Upper lobe of right lung (tissue), 1 donor: Measurements from ENCODE around the gene ANKRD7. TPM values are rescaled to one million over a fixed set of nuclear protein-coding genes. Genes with fewer than 3 reads are reported as not detected.
A peak's percentile ranks its signal among the peaks of the same experiment; 100 is the strongest.

Experiments used
- ATAC-seq: fragments of 200-7000 bp; cut with Tn5 transposase; one replicate; pipeline ENCODE4 v1.9.1; 2020; ENCODE audit warnings: mild to moderate bottlenecking, moderate library complexity
- DNase-seq: peaks from one replicate; pipeline ENCODE4 v3.0.0-alpha.2; 2020
- H3K27ac ChIP-seq: fragments of 200-600 bp; one replicate; pipeline ENCODE4 v1.8.0; 2022
- H3K27me3 ChIP-seq: fragments of 200-600 bp; one replicate; pipeline ENCODE4 v1.8.0; 2022; ENCODE audit warnings: mild to moderate bottlenecking
- H3K36me3 ChIP-seq: fragments of 200-600 bp; one replicate; pipeline ENCODE4 v1.8.0; 2022
- H3K4me1 ChIP-seq: fragments of 200-600 bp; one replicate; pipeline ENCODE4 v1.8.0; 2022
- H3K4me3 ChIP-seq: fragments of 200-600 bp; one replicate; pipeline ENCODE4 v1.8.0; 2022; ENCODE audit warnings: mild to moderate bottlenecking
- H3K9me3 ChIP-seq: fragments of 200-600 bp; one replicate; pipeline ENCODE4 v1.8.0; 2022
- CTCF ChIP-seq: fragments of 200-600 bp; IDR thresholded peaks from one replicate; pipeline ENCODE4 v1.8.0; 2022; ENCODE audit warnings: antibody characterized with exemption
- intact Hi-C: fragments of 100-400 bp; cut with DNase I; formaldehyde crosslinking; loops from one replicate; pipeline ENCODE4 v1.11.0; 2022
- total RNA-seq: library from RNA; stranded (reverse); fragmentation: NEBNext Ultra II Directional; extraction: Animal tissue kit (Norgen Biotek cat#: 25700); gene quantifications from one replicate; pipeline ENCODE4 v1.2.1, GENCODE V29; 2021
- donor health status: DM: no; HTN: yes; CAD: no; lungs with severe emphysema.

Gene ANKRD7
- total RNA-seq, 1 donor from 2014 or later = not detected

- Histone ChIP-seq H3K4me1 (peaks cover 23% of the 10 kb centered on the region), H3K36me3 (peaks cover 16% of the 10 kb centered on the region), H3K9me3 (no peaks in the 10 kb centered on the region), H3K27me3 (no peaks in the 10 kb centered on the region), H3K4me3 (peak within 1 kb of the TSS; percentile 74), H3K27ac (peak within 1 kb of the TSS; percentile 97)
- intact Hi-C loops = no loop called here
- ATAC-seq (peak; percentile 100), DNase-seq (peak; percentile 98)
- no peak for TF ChIP-seq CTCF
These were observed 40.5 kb upstream of the ANKRD7 start, which contains the start of gene LSM8 for GRCh38 chr7:118183786-118184564. Gene LSM8, plus strand, starts transcription at chr7:118184164. Its CDS starts 60 bp downstream, at chr7:118184224.

GRCh38 chr7:118184565-118184940 is 40.0 kb upstream of the ANKRD7 start:
- no peak for TF ChIP-seq CTCF
- Histone ChIP-seq H3K9me3 (no peaks in the 10 kb centered on the region), H3K4me3 (peak overlapping the region; percentile 74), H3K36me3 (peaks cover 22% of the 10 kb centered on the region), H3K4me1 (peaks cover 23% of the 10 kb centered on the region), H3K27ac (peak overlapping the region; percentile 97), H3K27me3 (no peaks in the 10 kb centered on the region)
- intact Hi-C loops = no loop called here
- DNase-seq (no peak), ATAC-seq (no peak)

DNA sequence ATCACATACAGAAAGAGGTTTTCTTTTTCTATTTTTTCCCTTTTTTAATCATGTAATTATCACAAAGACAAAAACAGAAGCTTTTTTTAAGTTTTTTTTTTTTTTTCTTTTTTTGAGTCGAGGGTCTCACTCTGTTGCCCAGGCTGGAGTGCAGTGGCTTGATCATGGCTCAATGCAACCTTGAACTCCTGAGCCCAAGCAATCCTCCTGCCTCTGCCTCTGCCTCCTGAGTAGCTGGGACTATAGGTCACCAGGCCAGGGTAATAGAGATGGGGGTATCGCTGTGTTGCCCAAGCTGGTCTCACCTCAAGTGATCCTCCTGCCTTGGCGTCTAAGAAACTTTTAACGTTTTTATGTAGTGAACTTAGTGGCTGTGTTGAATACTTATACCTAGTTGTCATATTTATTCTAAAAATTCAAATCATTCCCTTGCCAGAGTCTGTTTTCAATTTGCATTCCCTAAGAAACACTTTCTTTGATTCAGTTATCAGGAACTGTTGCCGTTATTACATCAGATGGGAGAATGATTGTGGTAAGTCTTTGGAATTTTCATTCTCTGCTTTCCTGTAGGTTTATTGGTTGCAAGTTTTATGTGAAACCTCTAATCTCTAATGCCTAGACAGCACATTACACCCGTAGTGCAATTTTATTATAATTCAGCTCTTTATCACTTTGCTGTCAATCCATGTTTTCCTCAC is 39.2 kb upstream of the ANKRD7 start:
- TF ChIP-seq CTCF = no peak
- H3K9me3 ChIP-seq = no peaks in the 10 kb centered on the region
- DNase-seq = no peak
- H3K36me3 ChIP-seq = peaks cover 30% of the 10 kb centered on the region
- no peaks in the 10 kb centered on the region for H3K27me3 ChIP-seq
- H3K4me1 ChIP-seq = peaks cover 23% of the 10 kb centered on the region
- no peak overlapping the region for H3K27ac ChIP-seq
- H3K4me3 ChIP-seq = peak overlapping the region; percentile 74
- intact Hi-C loops = no loop called here
- ATAC-seq = no peak

- intact Hi-C loops = no loop called here
- DNase-seq (no peak), ATAC-seq (no peak)
- Histone ChIP-seq H3K9me3 (no peaks in the 10 kb centered on the region), H3K36me3 (peaks cover 37% of the 10 kb centered on the region), H3K4me1 (peaks cover 23% of the 10 kb centered on the region), H3K27me3 (no peaks in the 10 kb centered on the region), H3K4me3 (no peak overlapping the region), H3K27ac (no peak overlapping the region)
- no peak for TF ChIP-seq CTCF
These were observed 38.0 kb upstream of the ANKRD7 start for GRCh38 chr7:118186501-118186900.

- intact Hi-C loops = no loop called here
- H3K9me3 ChIP-seq = no peaks in the 10 kb centered on the region
- H3K27ac ChIP-seq = no peak overlapping the region
- H3K36me3 ChIP-seq = peaks cover 36% of the 10 kb centered on the region
- no peaks in the 10 kb centered on the region for H3K4me1 ChIP-seq
- no peak for DNase-seq
- TF ChIP-seq CTCF = no peak
- ATAC-seq = no peak
- H3K4me3 ChIP-seq = no peak overlapping the region
- H3K27me3 ChIP-seq = no peaks in the 10 kb centered on the region
These were observed 29.9 kb upstream of the ANKRD7 start for GRCh38 chr7:118194571-118194970.
